ENCODE data around the gene HTR1A.

Gene HTR1A

GRCh38 chr5:63962279-63962678, at the start of gene HTR1A:
Gene HTR1A, minus strand, starts transcription at chr5:63962445. Its CDS starts 726 bp downstream, at chr5:63961719.
- Mint-ChIP-seq H3K36me3 (ENCODE audit: low read depth) (no peaks in the 10 kb centered on the region), H3K4me3 (no peak within 1 kb of the TSS), H3K27ac (no peak within 1 kb of the TSS), H3K9me3 (peaks cover 8% of the 10 kb centered on the region), H3K27me3 (peaks cover 41% of the 10 kb centered on the region), H3K4me1 (ENCODE audit: low read depth) (no peaks in the 10 kb centered on the region)
- intact Hi-C loops (cut with micrococcal nuclease): loop anchor here (10.0 kb wide), 1 partner anchor 1517 kb away; no protein-coding TSS in a partner anchor

GRCh38 chr5:64003966-64004365, 41.7 kb upstream of the HTR1A start:
- no peaks in the 10 kb centered on the region for H3K4me1 Mint-ChIP-seq (ENCODE audit: low read depth)
- H3K27ac Mint-ChIP-seq: no peak overlapping the region
- H3K9me3 Mint-ChIP-seq: peaks cover 14% of the 10 kb centered on the region
- H3K4me3 Mint-ChIP-seq: no peak overlapping the region
- H3K27me3 Mint-ChIP-seq: no peaks in the 10 kb centered on the region
- no peaks in the 10 kb centered on the region for H3K36me3 Mint-ChIP-seq (ENCODE audit: low read depth)
- intact Hi-C loops (cut with micrococcal nuclease): no loop called here

GRCh38 chr5:64000096-64000495, 37.9 kb upstream of the HTR1A start:
- H3K9me3 Mint-ChIP-seq: peaks cover 9% of the 10 kb centered on the region
- no peak overlapping the region for H3K4me3 Mint-ChIP-seq

GRCh38 chr5:63987053-63987452, 24.8 kb upstream of the HTR1A start:
- Mint-ChIP-seq H3K36me3 (ENCODE audit: low read depth) (no peaks in the 10 kb centered on the region), H3K4me1 (ENCODE audit: low read depth) (no peaks in the 10 kb centered on the region), H3K9me3 (peaks cover 7% of the 10 kb centered on the region), H3K4me3 (no peak overlapping the region), H3K27ac (no peak overlapping the region), H3K27me3 (no peaks in the 10 kb centered on the region)
- intact Hi-C loops (cut with micrococcal nuclease): no loop called here

More at GRCh38 chr5:64000096-64000495, 37.9 kb upstream of the HTR1A start:
- no peaks in the 10 kb centered on the region for H3K27me3 Mint-ChIP-seq
- intact Hi-C loops (cut with micrococcal nuclease): no loop called here
- no peaks in the 10 kb centered on the region for H3K4me1 Mint-ChIP-seq (ENCODE audit: low read depth)
- H3K36me3 Mint-ChIP-seq (ENCODE audit: low read depth): no peaks in the 10 kb centered on the region
- H3K27ac Mint-ChIP-seq: no peak overlapping the region

DNA sequence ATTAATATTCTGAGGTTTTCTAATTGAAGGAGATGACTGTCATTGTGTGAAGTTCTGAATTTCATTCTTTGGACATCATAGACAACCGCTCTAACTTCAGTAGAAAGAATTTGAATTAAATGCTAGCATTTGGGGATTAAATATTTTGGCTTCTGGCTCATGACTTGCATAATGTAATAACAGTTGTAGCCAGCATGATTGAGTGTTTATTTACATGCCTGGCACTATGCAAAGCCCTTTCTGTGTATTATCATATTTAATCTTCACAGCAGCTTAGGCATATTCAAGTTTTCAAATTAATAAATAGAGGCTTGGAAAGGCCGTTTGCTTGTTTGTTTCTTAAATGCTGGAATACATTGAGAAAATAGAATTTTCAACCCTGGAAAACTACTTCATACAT, 19.6 kb upstream of the HTR1A start:
- Mint-ChIP-seq H3K27me3 (no peaks in the 10 kb centered on the region), H3K9me3 (peaks cover 37% of the 10 kb centered on the region), H3K4me1 (ENCODE audit: low read depth) (no peaks in the 10 kb centered on the region), H3K27ac (no peak overlapping the region), H3K36me3 (ENCODE audit: low read depth) (no peaks in the 10 kb centered on the region), H3K4me3 (no peak overlapping the region)
- intact Hi-C loops (cut with micrococcal nuclease): no loop called here

DNA sequence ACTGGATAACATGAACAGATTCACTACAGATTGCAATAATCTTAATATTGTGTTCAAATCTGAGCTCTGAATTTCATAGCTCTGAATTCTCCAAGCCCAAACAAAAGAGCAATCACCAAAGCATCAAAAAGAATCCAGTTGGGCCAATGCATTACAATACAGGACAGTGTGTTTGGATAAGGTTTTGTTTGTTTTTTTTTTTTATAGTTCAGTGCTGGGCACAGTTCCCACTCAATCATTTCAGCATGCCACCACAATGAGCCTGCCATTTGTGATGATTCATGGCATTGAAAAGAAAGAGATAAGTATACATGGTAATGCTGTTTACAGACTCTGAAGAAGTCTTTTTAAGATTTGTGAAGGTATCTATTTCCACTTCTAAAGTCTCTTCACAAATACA, 1.7 kb upstream of the HTR1A start:
- Mint-ChIP-seq H3K27me3 (peaks cover 38% of the 10 kb centered on the region), H3K4me1 (ENCODE audit: low read depth) (no peaks in the 10 kb centered on the region), H3K27ac (no peak overlapping the region), H3K9me3 (peaks cover 8% of the 10 kb centered on the region), H3K36me3 (ENCODE audit: low read depth) (no peaks in the 10 kb centered on the region), H3K4me3 (no peak overlapping the region)
- intact Hi-C loops (cut with micrococcal nuclease): loop anchor here (10.0 kb wide), 1 partner anchor 1519 kb away; no protein-coding TSS in a partner anchor

DNA sequence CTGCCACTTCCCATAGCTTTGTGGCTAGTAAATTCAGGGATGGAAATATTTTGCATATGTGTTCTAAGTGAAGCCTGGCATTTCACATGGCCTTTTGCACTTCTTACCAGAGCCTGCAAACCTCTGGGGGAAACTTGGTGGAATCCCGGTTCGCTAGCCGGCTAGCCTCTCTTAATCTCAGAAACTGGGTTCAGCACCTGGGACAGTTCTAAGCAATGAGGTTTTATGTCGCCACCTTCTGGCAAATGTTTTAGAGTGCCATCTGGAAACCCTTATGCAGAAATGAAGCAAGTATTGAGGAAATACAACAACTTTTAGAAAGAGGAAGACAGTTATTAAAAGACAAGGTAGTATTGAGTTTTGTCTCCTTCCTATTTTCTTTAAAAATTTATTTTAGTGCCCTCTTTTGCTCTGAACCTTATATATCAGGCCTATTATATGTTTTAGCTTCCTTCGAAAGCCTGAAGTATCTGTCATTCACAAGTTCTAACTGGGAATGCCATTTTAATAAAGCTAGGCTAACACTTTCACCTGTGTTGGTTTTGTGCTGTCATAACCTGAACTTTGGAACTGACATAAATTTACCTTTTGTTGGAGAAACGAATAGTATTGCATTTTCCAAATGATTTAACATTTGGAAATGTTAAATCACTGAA, 963 bp upstream of the HTR1A start:
- intact Hi-C loops (cut with micrococcal nuclease): loop anchor here (10.0 kb wide), 1 partner anchor 1518 kb away; no protein-coding TSS in a partner anchor
- H3K27ac Mint-ChIP-seq: no peak overlapping the region
- no peak overlapping the region for H3K4me3 Mint-ChIP-seq
- H3K36me3 Mint-ChIP-seq (ENCODE audit: low read depth): no peaks in the 10 kb centered on the region
- H3K27me3 Mint-ChIP-seq: peaks cover 41% of the 10 kb centered on the region
- no peaks in the 10 kb centered on the region for H3K4me1 Mint-ChIP-seq (ENCODE audit: low read depth)
- H3K9me3 Mint-ChIP-seq: peaks cover 8% of the 10 kb centered on the region

- no peaks in the 10 kb centered on the region for H3K36me3 Mint-ChIP-seq (ENCODE audit: low read depth)
- no peaks in the 10 kb centered on the region for H3K4me1 Mint-ChIP-seq (ENCODE audit: low read depth)
- intact Hi-C loops (cut with micrococcal nuclease): loop anchor here (10.0 kb wide), 1 partner anchor 1517 kb away; no protein-coding TSS in a partner anchor
- peaks cover 41% of the 10 kb centered on the region for H3K27me3 Mint-ChIP-seq
- H3K9me3 Mint-ChIP-seq: peaks cover 8% of the 10 kb centered on the region
- H3K4me3 Mint-ChIP-seq: no peak overlapping the region
- H3K27ac Mint-ChIP-seq: no peak overlapping the region
Observed at GRCh38 chr5:63961598-63962161, 565 bp downstream of the HTR1A start.

GRCh38 chr5:63961125-63961597, 1.1 kb downstream of the HTR1A start:
- intact Hi-C loops (cut with micrococcal nuclease): loop anchor here (10.0 kb wide), 1 partner anchor 1516 kb away; no protein-coding TSS in a partner anchor
- Mint-ChIP-seq H3K4me3 (no peak overlapping the region), H3K27me3 (peaks cover 41% of the 10 kb centered on the region), H3K4me1 (ENCODE audit: low read depth) (no peaks in the 10 kb centered on the region), H3K36me3 (ENCODE audit: low read depth) (no peaks in the 10 kb centered on the region), H3K27ac (no peak overlapping the region), H3K9me3 (peaks cover 8% of the 10 kb centered on the region)

DNA sequence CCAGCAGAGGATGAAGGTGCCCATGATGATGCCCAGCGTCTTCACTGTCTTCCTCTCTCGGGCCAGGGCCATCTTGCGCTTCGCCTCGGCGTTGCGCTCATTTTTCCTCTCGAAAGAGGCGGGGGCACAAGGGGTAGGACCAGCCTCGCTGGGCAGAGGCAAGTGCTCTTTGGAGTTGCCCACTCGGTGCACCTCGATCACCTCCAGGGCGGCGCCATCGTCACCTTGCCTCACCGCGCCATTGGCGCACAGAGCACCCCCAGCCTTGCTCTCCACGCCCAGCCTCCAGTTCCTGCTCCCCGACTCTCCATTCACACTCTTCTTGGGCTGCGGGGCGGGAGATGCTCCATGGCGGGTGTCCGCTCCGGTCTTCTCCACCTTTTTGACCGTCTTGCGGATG, 1.6 kb downstream of the HTR1A start:
- peaks cover 41% of the 10 kb centered on the region for H3K27me3 Mint-ChIP-seq
- peaks cover 8% of the 10 kb centered on the region for H3K9me3 Mint-ChIP-seq
- H3K4me3 Mint-ChIP-seq: no peak overlapping the region
- no peaks in the 10 kb centered on the region for H3K4me1 Mint-ChIP-seq (ENCODE audit: low read depth)
- no peaks in the 10 kb centered on the region for H3K36me3 Mint-ChIP-seq (ENCODE audit: low read depth)
- intact Hi-C loops (cut with micrococcal nuclease): loop anchor here (10.0 kb wide), 1 partner anchor 1516 kb away; no protein-coding TSS in a partner anchor
- H3K27ac Mint-ChIP-seq: no peak overlapping the region

DNA sequence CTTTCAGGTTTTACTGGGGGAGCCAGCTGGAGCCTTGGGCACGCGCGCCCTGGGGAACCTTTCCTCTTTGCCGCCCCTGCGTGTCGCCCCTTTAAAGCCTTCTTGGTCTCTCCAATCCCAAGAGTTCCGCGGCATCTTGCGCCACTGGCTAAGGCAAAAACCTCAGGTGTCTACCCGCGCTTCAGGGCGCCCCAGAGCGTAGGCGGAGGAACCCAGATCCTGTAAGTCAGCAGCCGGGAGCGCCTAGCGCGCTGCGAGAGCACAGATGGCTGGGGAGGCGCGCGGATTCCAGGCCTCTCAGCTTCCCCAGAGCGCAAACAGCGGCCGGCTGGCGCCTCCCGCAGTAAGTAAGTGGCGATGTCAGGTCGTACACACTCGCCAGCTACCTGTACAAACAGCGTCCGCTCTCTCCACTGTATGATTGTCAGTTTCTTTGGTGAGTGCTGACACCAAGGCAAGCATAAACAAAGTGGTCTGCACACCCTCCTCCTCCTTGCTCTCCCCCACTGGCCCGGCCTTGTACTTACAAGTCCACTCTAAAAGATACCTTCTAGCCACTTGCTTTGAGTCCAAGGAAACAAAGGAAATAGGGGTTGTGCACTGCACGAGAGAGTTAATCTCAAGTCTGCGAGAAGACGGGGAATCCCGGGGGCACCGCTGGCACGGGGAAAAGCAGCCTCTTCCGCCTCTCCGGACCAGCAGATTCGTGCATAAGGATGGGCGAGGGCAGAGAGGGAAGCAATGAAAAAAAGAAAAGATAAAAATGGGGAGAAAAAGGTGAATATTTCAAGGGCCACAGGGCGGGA, 2.9 kb downstream of the HTR1A start:
- intact Hi-C loops (cut with micrococcal nuclease): no loop called here
- Mint-ChIP-seq H3K9me3 (peaks cover 8% of the 10 kb centered on the region), H3K4me1 (ENCODE audit: low read depth) (no peaks in the 10 kb centered on the region), H3K36me3 (ENCODE audit: low read depth) (no peaks in the 10 kb centered on the region), H3K4me3 (no peak overlapping the region), H3K27ac (no peak overlapping the region), H3K27me3 (peaks cover 41% of the 10 kb centered on the region)

DNA sequence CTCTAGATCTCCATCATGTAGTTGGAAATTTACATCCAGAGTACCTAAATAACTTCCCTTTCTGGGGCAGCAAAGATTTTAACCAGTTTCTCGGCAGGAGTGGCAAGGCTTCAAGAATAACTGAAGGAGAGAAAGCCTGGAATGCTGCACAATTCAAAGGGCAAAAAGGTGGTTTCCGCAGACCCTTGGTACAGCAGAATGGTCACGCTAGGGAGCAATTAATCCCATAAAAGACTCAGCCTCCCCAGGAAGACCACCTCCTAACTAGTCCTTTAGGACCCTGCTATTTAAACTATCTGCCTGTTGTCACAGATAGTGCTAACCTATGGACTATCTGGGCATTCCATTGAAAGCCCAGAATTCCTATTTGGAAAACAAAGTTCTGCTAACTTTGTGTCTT, 3.6 kb downstream of the HTR1A start:
- intact Hi-C loops (cut with micrococcal nuclease): no loop called here
- Mint-ChIP-seq H3K27me3 (peaks cover 41% of the 10 kb centered on the region), H3K4me1 (ENCODE audit: low read depth) (no peaks in the 10 kb centered on the region), H3K36me3 (ENCODE audit: low read depth) (no peaks in the 10 kb centered on the region), H3K9me3 (peaks cover 8% of the 10 kb centered on the region), H3K27ac (no peak overlapping the region), H3K4me3 (no peak overlapping the region)

- Mint-ChIP-seq H3K4me1 (ENCODE audit: low read depth) (no peaks in the 10 kb centered on the region), H3K9me3 (peaks cover 8% of the 10 kb centered on the region), H3K27ac (no peak overlapping the region), H3K4me3 (no peak overlapping the region), H3K27me3 (peaks cover 39% of the 10 kb centered on the region), H3K36me3 (ENCODE audit: low read depth) (no peaks in the 10 kb centered on the region)
- intact Hi-C loops (cut with micrococcal nuclease): no loop called here
Observed at GRCh38 chr5:63957617-63958016, 4.6 kb downstream of the HTR1A start.

DNA sequence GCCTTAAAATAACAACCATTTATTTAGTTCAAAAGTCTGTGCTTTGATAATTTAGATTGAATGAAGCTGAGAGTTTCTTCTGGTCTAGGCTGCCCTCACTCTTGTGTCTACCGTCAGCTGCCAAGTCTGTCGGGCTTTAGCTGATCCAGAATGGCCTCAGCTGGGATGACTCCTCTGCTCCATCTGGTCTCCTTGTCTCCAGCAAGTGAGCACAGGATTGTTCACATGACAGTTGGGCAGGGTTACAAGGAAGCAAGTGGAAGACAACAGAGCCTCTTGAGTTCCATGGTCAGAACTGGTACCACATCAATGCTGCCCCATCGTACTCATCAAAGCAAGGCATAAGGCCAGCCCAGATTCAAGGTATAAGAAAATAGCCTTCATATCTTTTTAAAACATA, 9.0 kb downstream of the HTR1A start:
- no peak overlapping the region for H3K4me3 Mint-ChIP-seq
- H3K9me3 Mint-ChIP-seq: no peaks in the 10 kb centered on the region
- no peaks in the 10 kb centered on the region for H3K36me3 Mint-ChIP-seq (ENCODE audit: low read depth)
- no peaks in the 10 kb centered on the region for H3K27me3 Mint-ChIP-seq
- intact Hi-C loops (cut with micrococcal nuclease): no loop called here
- H3K4me1 Mint-ChIP-seq (ENCODE audit: low read depth): no peaks in the 10 kb centered on the region
- no peak overlapping the region for H3K27ac Mint-ChIP-seq

All from dendritic cell treated with granulocyte-macrophage colony-stimulating factor and Interleukin-4, amounts not matched to agents 40 ng/mL and 50 ng/mL, for 4 days (primary cell).